Liver (tissue), 3 donors: Measurements from ENCODE around the gene FAM20C.

Source experiments
- FOXA1 ChIP-seq: IDR thresholded peaks from 2 replicates; pipeline ENCODE4 v1.6.1; 2016; ENCODE audit warnings: antibody characterized with exemption
- GABPA ChIP-seq, 2 donors: IDR thresholded peaks in 1 of 2; conservative IDR thresholded peaks in 1 of 2; 2 replicates each; pipeline ENCODE4 v1.6.1; 2016; ENCODE audit warnings: antibody characterized with exemption in 2 of 2, mild to moderate bottlenecking in 1 of 2, moderate library complexity in 1 of 2
- NR2F2 ChIP-seq: IDR thresholded peaks from 2 replicates; pipeline ENCODE4 v1.6.1; 2016; ENCODE audit warnings: antibody characterized with exemption
- RAD21 ChIP-seq, 2 donors: IDR thresholded peaks; 2 replicates each; pipeline ENCODE4 v1.6.1; 2016; ENCODE audit warnings: antibody characterized with exemption in 2 of 2, mild to moderate bottlenecking in 2 of 2
- RXRA ChIP-seq, 2 donors: IDR thresholded peaks; 2 replicates each; pipeline ENCODE4 v1.6.1; 2017 to 2018; ENCODE audit warnings: antibody characterized with exemption in 2 of 2, mild to moderate bottlenecking in 1 of 2
- TAF1 ChIP-seq: conservative IDR thresholded peaks from 2 replicates; pipeline ENCODE4 v1.6.1; 2016; ENCODE audit warnings: antibody characterized with exemption, mild to moderate bottlenecking
- YY1 ChIP-seq: IDR thresholded peaks from 2 replicates; pipeline ENCODE4 v1.6.1; 2016; ENCODE audit warnings: antibody characterized with exemption, mild to moderate bottlenecking
- TF ChIP-seq, protein P1 (sequence below): fragments of 150-350 bp; IDR thresholded peaks from 2 replicates; pipeline ENCODE4 v1.5.1; 2017; ENCODE audit warnings: improper control_type of control experiment, low read depth, low read length; ENCODE audit not compliant: missing input control
- TF ChIP-seq, protein P2 (sequence below): IDR thresholded peaks from 2 replicates; pipeline ENCODE4 v1.6.1; 2016; ENCODE audit warnings: antibody characterized with exemption
- TF ChIP-seq, protein P3 (sequence below): IDR thresholded peaks from 2 replicates; pipeline ENCODE4 v1.6.1; 2016; ENCODE audit warnings: antibody characterized with exemption
- donor health status: healthy.
- donor health status: healthy.

DNA sequence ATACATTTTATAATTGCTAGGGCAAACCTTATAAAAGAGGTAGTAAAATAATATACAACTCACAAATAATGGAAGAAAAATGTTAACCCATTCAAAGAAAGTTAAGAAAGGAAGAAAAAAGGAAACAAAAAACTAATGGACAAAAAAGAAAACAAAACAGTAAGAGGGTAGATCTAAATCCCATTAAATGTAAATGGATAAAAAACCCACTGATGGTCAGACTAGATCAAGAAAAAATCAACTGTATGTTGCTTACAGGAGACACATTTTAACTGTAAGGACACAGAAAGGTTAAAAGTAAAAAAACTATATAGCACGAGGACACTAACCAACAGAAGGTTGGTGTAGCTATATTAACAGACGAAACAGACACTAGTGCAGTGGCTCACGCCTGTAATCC is 115.6 kb downstream of the FAM20C start:
- TF ChIP-seq, protein P1, sequence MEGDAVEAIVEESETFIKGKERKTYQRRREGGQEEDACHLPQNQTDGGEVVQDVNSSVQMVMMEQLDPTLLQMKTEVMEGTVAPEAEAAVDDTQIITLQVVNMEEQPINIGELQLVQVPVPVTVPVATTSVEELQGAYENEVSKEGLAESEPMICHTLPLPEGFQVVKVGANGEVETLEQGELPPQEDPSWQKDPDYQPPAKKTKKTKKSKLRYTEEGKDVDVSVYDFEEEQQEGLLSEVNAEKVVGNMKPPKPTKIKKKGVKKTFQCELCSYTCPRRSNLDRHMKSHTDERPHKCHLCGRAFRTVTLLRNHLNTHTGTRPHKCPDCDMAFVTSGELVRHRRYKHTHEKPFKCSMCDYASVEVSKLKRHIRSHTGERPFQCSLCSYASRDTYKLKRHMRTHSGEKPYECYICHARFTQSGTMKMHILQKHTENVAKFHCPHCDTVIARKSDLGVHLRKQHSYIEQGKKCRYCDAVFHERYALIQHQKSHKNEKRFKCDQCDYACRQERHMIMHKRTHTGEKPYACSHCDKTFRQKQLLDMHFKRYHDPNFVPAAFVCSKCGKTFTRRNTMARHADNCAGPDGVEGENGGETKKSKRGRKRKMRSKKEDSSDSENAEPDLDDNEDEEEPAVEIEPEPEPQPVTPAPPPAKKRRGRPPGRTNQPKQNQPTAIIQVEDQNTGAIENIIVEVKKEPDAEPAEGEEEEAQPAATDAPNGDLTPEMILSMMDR = no peak
- no peak for TF ChIP-seq GABPA (IDR thresholded peaks at IDR 0.05 in 1 of 2, conservative IDR thresholded peaks at IDR 0.05 in 1 of 2)
- no peak for TF ChIP-seq YY1
- TF ChIP-seq, protein P2, sequence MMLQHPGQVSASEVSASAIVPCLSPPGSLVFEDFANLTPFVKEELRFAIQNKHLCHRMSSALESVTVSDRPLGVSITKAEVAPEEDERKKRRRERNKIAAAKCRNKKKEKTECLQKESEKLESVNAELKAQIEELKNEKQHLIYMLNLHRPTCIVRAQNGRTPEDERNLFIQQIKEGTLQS = no peak
- no peak for TF ChIP-seq TAF1
- TF ChIP-seq, protein P3, sequence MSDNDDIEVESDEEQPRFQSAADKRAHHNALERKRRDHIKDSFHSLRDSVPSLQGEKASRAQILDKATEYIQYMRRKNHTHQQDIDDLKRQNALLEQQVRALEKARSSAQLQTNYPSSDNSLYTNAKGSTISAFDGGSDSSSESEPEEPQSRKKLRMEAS = no peak
- no peak for TF ChIP-seq RAD21 (IDR thresholded peaks at IDR 0.05)
- TF ChIP-seq NR2F2 = no peak
- TF ChIP-seq FOXA1 = no peak
- TF ChIP-seq RXRA (IDR thresholded peaks at IDR 0.05) = no peak
